ENCODE data around the gene TBL1XR1.

DNA sequence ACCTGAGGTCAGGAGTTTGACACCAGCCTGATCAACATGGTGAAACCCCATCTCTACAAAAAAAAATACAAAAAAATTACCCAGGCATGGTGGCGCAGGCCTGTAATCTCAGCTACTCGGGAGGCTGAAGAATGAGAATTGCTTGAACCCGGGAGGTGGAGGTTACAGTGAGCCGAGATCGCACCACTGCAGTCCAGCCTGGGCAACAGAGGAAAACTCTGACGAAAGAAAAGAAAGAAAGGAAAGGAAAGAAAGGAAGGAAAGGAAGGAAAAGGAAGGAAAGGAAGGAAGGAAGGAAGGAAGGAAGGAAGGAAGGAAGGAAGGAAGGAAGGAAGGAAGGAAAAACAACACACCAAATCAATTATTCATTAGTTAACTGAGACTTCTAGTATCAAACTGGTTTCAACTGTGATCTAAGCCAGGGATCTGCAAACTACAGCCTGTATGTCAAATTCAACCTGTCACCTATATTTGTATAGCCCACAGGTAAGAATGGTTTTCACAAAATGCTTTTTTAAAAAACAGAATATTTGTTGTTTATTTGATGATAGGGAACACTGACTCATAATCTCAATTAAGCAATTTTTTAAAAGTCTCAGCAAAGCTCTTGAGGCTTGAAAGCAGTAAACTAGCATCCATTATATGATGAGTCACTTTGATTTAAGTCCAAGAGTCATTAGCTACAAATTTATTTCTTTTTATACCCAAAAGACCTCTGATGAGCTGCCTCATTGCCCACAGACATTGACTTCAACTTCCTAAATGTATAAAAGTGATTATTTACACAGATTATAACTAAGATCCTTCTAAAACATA lies 127.6 kb downstream of the TBL1XR1 start:
- TF ChIP-seq POLR2A (IDR thresholded peaks at IDR 0.05) (no peak), POLR2AphosphoS5 (IDR thresholded peaks at IDR 0.05) (no peak)
- TF ChIP-seq, protein P1, sequence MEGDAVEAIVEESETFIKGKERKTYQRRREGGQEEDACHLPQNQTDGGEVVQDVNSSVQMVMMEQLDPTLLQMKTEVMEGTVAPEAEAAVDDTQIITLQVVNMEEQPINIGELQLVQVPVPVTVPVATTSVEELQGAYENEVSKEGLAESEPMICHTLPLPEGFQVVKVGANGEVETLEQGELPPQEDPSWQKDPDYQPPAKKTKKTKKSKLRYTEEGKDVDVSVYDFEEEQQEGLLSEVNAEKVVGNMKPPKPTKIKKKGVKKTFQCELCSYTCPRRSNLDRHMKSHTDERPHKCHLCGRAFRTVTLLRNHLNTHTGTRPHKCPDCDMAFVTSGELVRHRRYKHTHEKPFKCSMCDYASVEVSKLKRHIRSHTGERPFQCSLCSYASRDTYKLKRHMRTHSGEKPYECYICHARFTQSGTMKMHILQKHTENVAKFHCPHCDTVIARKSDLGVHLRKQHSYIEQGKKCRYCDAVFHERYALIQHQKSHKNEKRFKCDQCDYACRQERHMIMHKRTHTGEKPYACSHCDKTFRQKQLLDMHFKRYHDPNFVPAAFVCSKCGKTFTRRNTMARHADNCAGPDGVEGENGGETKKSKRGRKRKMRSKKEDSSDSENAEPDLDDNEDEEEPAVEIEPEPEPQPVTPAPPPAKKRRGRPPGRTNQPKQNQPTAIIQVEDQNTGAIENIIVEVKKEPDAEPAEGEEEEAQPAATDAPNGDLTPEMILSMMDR (IDR thresholded peaks at IDR 0.05): no peak

Measured in prostate gland (tissue), 2 donors.